Lower leg skin (tissue), 3 donors: ENCODE measurements around the gene AGMO.

Experiments
- CTCF ChIP-seq, 3 donors: fragments of 450-650 bp; IDR thresholded peaks; one replicate each; pipeline ENCODE4 v1.5.1; 2016; ENCODE audit warnings: antibody characterized with exemption in 3 of 3, mild to moderate bottlenecking in 3 of 3, moderate library complexity in 2 of 3
- POLR2A ChIP-seq, 2 donors: fragments of 450-650 bp; IDR thresholded peaks; one replicate each; pipeline ENCODE4 v1.6.1; 2016 to 2017; ENCODE audit warnings: antibody characterized with exemption in 2 of 2, mild to moderate bottlenecking in 1 of 2, moderate library complexity in 1 of 2

GRCh38 chr7:15508258-15508657, 53.6 kb downstream of the AGMO start:
- TF ChIP-seq CTCF (IDR thresholded peaks at IDR 0.05) (no peak), POLR2A (IDR thresholded peaks at IDR 0.05) (no peak)
